GM19397 (cell line): ENCODE data around the gene BLOC1S3.
"Not testable (repeated sequence)": the region's sequence is repeated elsewhere in the genome, so short reads cannot be mapped to it uniquely, and the experiment has no call there.

ENCODE experiments used
- ATAC-seq: cut with Tn5 transposase; IDR thresholded peaks from one replicate; pipeline ENCODE4 v1.9.1; 2021; ENCODE audit warnings: mild to moderate bottlenecking, moderate library complexity; ENCODE audit not compliant: unreplicated experiment

Gene BLOC1S3

DNA sequence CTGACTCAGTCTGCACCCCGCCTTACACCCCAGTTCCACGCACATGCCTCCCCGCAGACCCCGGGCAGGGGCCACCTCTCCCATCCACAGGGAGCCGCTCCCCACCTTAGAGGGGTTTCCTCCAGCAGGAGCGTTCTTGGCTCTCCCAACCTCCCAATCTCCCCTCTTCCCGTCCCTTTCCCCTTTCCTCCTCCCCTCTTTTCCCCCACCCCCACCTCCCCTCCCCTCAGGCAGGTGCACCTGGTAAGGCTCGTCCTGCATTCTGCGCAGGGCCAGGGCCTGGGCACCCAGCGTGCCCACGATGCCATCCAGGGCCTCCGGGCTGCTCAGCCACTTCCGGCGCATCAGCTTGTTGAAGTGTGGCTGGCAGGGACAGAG, 39.4 kb downstream of the BLOC1S3 start:
- ATAC-seq, result no peak

- ATAC-seq, result no peak
Observed at GRCh38 chr19:45218426-45218825, 39.8 kb downstream of the BLOC1S3 start.

DNA sequence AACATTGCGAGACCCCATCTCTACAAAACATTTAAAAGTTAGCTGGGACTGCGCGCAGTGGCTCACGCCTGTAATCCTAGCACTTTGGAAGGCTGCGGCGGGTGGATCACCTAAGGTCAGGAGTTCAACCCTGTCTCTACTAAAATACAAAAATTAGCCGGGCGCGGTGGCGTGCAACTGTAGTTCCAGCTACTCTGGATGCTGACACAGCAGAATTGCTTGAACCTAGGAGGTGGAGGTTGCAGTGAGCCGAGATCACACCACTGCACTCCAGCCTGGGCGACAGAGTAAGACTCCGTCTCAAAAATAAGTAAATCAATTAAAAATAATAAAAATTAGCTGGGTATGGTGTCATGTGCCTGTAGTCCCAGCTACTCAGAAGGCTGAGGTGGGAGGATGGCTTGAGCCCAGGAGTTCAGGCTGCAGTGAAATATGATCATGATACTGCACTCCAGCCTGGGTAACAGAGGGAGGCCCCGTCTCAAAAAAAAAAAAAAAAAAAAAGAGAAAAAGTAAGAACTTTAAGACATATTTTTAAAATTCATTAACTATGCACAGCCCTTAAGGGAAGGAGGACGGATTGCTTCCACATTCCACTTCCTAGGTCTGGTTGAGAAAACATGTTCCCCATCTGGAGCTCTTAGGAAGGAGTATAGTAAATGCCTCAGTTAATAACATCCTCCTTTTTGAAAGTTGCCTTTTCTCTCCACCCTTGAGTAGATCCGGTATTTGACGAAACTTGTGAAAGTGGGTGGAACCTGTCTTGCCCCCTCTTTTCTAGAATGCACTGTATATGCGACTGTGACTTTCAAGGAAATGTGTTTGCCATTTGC, 40.5 kb downstream of the BLOC1S3 start:
- no peak for ATAC-seq

- no peak for ATAC-seq
Observed at GRCh38 chr19:45222724-45223123, 44.1 kb downstream of the BLOC1S3 start.

DNA sequence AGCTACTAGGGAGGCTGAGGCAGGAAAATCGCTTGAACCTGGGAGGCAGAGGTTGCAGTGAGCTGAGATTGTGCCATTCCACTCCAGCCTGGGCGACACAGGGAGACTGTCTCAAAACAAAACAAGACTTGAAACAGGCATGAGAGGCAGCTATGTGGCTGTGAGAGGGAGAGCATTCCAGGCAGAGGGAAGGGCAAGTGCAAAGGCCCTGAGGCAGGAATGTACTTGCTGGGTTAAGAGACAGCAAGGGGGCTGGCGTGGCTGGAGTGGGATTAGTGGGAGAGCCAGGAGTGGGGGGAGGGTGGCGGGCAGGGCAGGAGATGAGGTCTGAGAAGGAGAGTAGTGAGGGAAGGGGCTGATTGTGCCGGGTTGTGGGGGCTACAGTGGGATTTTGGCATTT, 45.3 kb downstream of the BLOC1S3 start:
- ATAC-seq, result no peak

DNA sequence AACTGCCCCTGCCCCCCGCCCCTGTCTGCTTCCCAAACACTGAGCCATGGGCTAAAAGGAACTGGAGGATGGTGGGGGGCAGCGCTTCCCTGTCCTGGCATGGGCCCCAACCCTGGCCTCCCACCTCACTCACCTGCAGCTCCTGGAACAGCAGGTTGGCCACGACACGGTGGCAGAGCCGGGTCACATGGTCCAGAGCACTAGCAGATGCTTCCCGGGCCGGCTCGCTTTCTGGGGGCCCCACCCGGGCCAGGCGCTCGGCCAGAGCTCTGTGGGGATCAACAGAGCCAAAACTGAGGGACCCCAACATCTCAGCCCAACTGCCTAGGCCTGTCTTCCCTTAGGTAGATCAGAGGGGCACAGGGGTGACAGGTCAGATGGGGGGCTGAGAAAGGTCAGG, 46.1 kb downstream of the BLOC1S3 start:
- no peak for ATAC-seq

GRCh38 chr19:45229056-45229455, 50.5 kb downstream of the BLOC1S3 start:
- ATAC-seq, result not testable (repeated sequence)
